Adrenal gland (tissue), 12 donors: ENCODE measurements around the gene FJX1. TPM values are rescaled to one million over a fixed set of nuclear protein-coding genes. Genes with fewer than 3 reads are reported as not detected.
"Not testable (repeated sequence)": the region's sequence is repeated elsewhere in the genome, so short reads cannot be mapped to it uniquely, and the experiment has no call there.

Experiments
- DNase-seq, 7 donors: peaks; one replicate each; pipeline ENCODE4 v3.0.0-alpha.2; 2019 to 2020
- H3K27ac ChIP-seq, 5 donors: fragments of 200-600 bp; sonication (generic) in 4 of 5; 1 replicate in 3 of 5; 2 replicates in 2 of 5; pipeline versions ENCODE4 v1.5.1 to v1.8.0; 2016 to 2020; ENCODE audit warnings: mild to moderate bottlenecking in 1 of 5
- H3K27me3 ChIP-seq: fragments of 200-600 bp; 2 replicates; pipeline ENCODE4 v1.8.0; 2021
- H3K36me3 ChIP-seq, 2 donors: fragments of 200-600 bp; replicated peaks in 1 of 2; 1 replicate in 1 of 2; 2 replicates in 1 of 2; pipeline versions ENCODE4 v1.5.1 to v1.8.0; 2018 to 2022
- H3K4me1 ChIP-seq, 2 donors: fragments of 200-600 bp; replicated peaks in 1 of 2; 1 replicate in 1 of 2; 2 replicates in 1 of 2; pipeline versions ENCODE4 v1.5.1 to v1.8.0; 2018 to 2021
- H3K4me3 ChIP-seq, 4 donors: fragments of 200-600 bp; sonication (generic) in 3 of 4; one replicate each; pipeline ENCODE4 v1.5.1; 2016 to 2018
- H3K9me3 ChIP-seq, 3 donors: fragments of 200-600 bp; sonication (generic) in 1 of 3; replicated peaks in 1 of 3; 1 replicate in 2 of 3; 2 replicates in 1 of 3; pipeline versions ENCODE4 v1.5.1 to v1.8.0; 2016 to 2021
- POLR2A ChIP-seq, 2 donors: fragments of 450-650 bp; IDR thresholded peaks; one replicate each; pipeline ENCODE4 v1.6.1; 2017; ENCODE audit warnings: antibody characterized with exemption in 2 of 2, mild to moderate bottlenecking in 2 of 2, moderate library complexity in 1 of 2
- WGBS, 4 donors: extraction: QIAGEN DNeasy Blood & Tissue Kit in 2 of 4; methylation state at CpG; one replicate each; pipeline versions ENCODE4 v1.1.5 to v1.1.7; 2013 to 2017; 5-methylcytosine and 5-hydroxymethylcytosine counted together
- intact Hi-C, 2 donors: fragments of 100-400 bp; cut with DNase I; formaldehyde crosslinking; loops; one replicate each; pipeline versions ENCODE4 v1.14.1 to v1.15.0; 2022 to 2023
- polyA plus RNA-seq, 3 donors: library from polyadenylated mRNA; stranded (reverse); fragments of 200-250 nt in 2 of 3; fragments of 350-450 nt in 1 of 3; fragmentation: Illumina TruSeq in 1 of 3; extraction: RNeasy Lipid Tissue Mini Kit (QIAGEN cat#74804) in 1 of 3; gene quantifications; one replicate each; pipeline ENCODE4 v1.2.3, GENCODE V29; 2013 to 2014
- total RNA-seq, 9 donors: library from RNA; depleted of rRNA in 4 of 9; stranded (reverse); fragments of >200 nt in 4 of 9; fragments of 120-200 nt in 1 of 9; fragmentation: NEBNext Ultra II Directional in 1 of 9; extraction: Animal tissue kit (Norgen Biotek cat#: 25700) in 1 of 9; gene quantifications; one replicate each; pipeline versions ENCODE4 v1.1.0 to v1.2.4, GENCODE V29; 2013 to 2023
- TF ChIP-seq, protein P1 (sequence below), 6 experiments: fragments of 450-650 bp in 4 of 6; fragments of 200-600 bp in 2 of 6; sonication (generic) in 1 of 6; IDR thresholded peaks; 1 replicate in 5 of 6; 2 replicates in 1 of 6; pipeline versions ENCODE4 v1.5.1 to v1.8.0; 2016 to 2021; ENCODE audit warnings: antibody characterized with exemption in 6 of 6, mild to moderate bottlenecking in 2 of 6, moderate library complexity in 1 of 6
- donor health status: healthy with polysubstance abuse.
- donor health status: Bipolar disorder and iron deficiency.
- donor health status: DM: yes; HTN: yes; CAD: no.
- donor health status: DM: no; HTN: no; CAD: no.
- donor health status: DM: no; HTN: no; CAD: no.
- donor health status: DM: yes; HTN: yes; CAD: no.

FJX1 gene
- total and polyA plus RNA-seq, 12 donors: 1.1 to 37.1 (median 9.1) TPM

DNA sequence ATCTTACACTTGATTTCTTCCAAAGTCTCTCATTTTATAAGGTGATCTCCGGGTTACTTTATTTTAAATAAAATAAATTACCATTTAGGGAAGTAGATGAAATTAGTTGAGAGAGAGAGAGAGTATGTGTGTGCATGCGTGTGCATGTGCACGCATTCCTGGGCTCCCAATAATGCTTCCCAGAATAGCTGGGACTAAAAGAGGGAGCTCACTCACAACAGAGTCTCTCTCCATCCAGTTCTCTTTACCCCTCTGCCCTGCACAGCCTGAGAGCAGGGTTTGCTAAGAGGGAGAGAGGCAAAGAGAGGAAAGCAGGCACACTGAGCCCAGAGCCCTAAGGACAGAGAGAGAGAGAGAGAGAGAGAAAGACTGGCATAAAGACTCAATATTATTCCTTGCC lies 33.0 kb downstream of the FJX1 start:
- Histone ChIP-seq H3K36me3 (no peaks in the 10 kb centered on the region), H3K27ac (no peak overlapping the region), H3K4me1 (no peaks in the 10 kb centered on the region), H3K9me3 (no peaks in the 10 kb centered on the region), H3K4me3 (no peak overlapping the region), H3K27me3 (peaks cover 2% of the 10 kb centered on the region)
- intact Hi-C loops: no loop called here
- TF ChIP-seq, protein P1, sequence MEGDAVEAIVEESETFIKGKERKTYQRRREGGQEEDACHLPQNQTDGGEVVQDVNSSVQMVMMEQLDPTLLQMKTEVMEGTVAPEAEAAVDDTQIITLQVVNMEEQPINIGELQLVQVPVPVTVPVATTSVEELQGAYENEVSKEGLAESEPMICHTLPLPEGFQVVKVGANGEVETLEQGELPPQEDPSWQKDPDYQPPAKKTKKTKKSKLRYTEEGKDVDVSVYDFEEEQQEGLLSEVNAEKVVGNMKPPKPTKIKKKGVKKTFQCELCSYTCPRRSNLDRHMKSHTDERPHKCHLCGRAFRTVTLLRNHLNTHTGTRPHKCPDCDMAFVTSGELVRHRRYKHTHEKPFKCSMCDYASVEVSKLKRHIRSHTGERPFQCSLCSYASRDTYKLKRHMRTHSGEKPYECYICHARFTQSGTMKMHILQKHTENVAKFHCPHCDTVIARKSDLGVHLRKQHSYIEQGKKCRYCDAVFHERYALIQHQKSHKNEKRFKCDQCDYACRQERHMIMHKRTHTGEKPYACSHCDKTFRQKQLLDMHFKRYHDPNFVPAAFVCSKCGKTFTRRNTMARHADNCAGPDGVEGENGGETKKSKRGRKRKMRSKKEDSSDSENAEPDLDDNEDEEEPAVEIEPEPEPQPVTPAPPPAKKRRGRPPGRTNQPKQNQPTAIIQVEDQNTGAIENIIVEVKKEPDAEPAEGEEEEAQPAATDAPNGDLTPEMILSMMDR (IDR thresholded peaks at IDR 0.05): no peak
- TF ChIP-seq POLR2A (IDR thresholded peaks at IDR 0.05): no peak
- DNase-seq: no peak
- WGBS, 4 donors: 86 to 90% (median 88%) methylated on average over 3 of the region's 3 CpGs

DNA sequence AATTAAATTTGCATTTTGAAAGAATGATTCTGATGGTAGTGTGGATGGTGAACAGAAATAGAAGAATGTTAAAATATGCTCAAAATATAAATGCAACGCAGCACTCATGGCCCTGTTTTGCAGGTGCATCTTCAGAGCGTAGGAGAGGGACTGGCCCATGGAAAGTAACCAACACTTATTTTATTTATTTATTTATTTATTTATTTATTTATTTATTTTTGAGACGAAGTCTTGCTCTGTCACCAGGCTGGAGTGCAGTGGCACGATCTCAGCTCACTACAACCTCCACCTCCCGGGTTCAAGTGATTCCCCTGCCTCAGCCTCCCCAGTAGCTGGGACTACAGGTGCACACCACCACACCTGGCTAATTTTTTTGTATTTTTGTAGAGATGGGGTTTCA lies 34.5 kb downstream of the FJX1 start:
- H3K4me3 ChIP-seq, H3K36me3 ChIP-seq, H3K27ac ChIP-seq, intact Hi-C loops, H3K4me1 ChIP-seq, DNase-seq, H3K9me3 ChIP-seq, H3K27me3 ChIP-seq: not testable (repeated sequence)
- WGBS, 4 donors: 80 to 95% (median 89%) methylated on average over 5 of the region's 5 CpGs

DNA sequence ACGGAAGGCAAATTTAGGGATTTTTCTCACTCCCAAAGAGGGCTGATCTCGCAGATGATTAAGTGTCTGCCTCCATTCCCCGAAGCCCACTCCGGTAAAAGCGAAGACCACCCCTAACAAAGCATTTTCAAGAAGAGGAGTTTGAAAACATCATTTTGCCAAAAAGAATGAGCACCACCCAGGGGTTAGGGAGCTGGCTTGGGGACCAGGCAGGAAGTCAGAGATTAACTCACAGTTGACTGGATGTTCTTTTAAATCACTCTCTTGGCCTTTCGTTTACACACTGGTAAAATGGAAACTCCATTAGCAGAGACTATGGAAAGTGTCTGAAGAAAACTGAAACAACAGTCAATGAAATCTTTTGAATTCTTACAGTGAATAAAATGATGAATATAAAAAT lies 36.5 kb downstream of the FJX1 start:
- TF ChIP-seq, protein P1 (IDR thresholded peaks at IDR 0.05): no peak
- no peak for TF ChIP-seq POLR2A (IDR thresholded peaks at IDR 0.05)
- Histone ChIP-seq H3K27ac (no peak overlapping the region), H3K4me1 (no peaks in the 10 kb centered on the region), H3K27me3 (peaks cover 5% of the 10 kb centered on the region), H3K36me3 (no peaks in the 10 kb centered on the region), H3K9me3 (no peaks in the 10 kb centered on the region), H3K4me3 (no peak overlapping the region)
- 60 to 77% (median 64%) methylated on average over 6 of the region's 6 CpGs for WGBS, 4 donors
- intact Hi-C loops: no loop called here
- no peak for DNase-seq

DNA sequence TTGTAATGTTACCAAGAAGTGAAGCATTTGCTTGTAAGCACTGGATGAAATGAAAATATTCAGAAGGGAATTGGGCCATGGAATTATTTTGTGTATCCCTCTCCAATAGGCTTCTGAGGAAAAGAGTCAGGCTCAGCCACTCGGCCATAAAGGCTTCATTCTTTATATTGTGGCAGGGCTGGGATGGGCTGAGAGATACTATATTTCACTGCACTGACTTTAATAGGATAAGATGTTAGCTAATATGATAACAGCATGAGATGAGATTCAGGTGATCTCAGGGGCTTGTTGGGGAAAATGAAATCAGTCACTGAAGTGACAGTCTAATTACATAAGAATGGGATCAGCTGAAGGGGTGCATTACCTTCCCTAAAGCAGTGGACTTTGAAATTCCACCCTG lies 37.0 kb downstream of the FJX1 start:
- WGBS, 4 donors: 50 to 89% (median 64%) methylated on average over 1 of the region's 1 CpG
- no peak overlapping the region for H3K27ac ChIP-seq

DNA sequence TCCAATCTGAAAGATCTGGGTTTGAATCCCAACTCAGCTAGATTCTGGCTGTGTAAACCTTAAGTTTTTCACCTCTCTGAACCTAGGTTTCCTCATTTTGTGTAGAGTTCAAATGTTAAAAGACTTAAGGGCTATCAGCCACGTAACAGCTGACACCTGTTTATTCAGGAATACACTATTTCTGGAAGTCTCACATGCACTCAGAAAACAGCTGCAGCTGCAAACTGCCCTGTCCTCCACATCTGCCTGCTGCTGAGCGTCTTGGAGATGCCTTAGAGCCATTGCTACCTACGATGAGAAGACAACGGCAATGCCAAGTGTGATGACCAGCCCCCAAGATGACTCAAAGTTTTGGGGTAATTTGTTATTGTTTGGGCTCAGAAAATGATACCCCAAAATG lies 37.6 kb downstream of the FJX1 start:
- TF ChIP-seq, protein P1 (IDR thresholded peaks at IDR 0.05): no peak
- no peak for TF ChIP-seq POLR2A (IDR thresholded peaks at IDR 0.05)
- no peaks in the 10 kb centered on the region for H3K4me1 ChIP-seq
- H3K27ac ChIP-seq: no peak overlapping the region
- 62 to 74% (median 73%) methylated on average over 4 of the region's 4 CpGs; no CpG with 5 or more reads in 1 of the 4 donors for WGBS, 4 donors
- H3K9me3 ChIP-seq: no peaks in the 10 kb centered on the region
- no peak for DNase-seq
- H3K4me3 ChIP-seq: no peak overlapping the region
- H3K27me3 ChIP-seq: peaks cover 5% of the 10 kb centered on the region
- no peaks in the 10 kb centered on the region for H3K36me3 ChIP-seq
- intact Hi-C loops: no loop called here

More for the DNA sequence above, 37.0 kb downstream of the FJX1 start:
- Histone ChIP-seq H3K4me3 (no peak overlapping the region), H3K4me1 (no peaks in the 10 kb centered on the region), H3K27me3 (peaks cover 5% of the 10 kb centered on the region), H3K36me3 (no peaks in the 10 kb centered on the region), H3K9me3 (no peaks in the 10 kb centered on the region)
- DNase-seq: no peak
- TF ChIP-seq, protein P1 (IDR thresholded peaks at IDR 0.05): no peak
- no peak for TF ChIP-seq POLR2A (IDR thresholded peaks at IDR 0.05)
- intact Hi-C loops: no loop called here
